Tibial nerve (tissue), 4 donors: ENCODE measurements around the gene RAB35. TPM values are rescaled to one million over a fixed set of nuclear protein-coding genes. Genes with fewer than 3 reads are reported as not detected.

Experiments used
- DNase-seq, 2 donors: peaks; one replicate each; pipeline ENCODE4 v3.0.0-alpha.2; 2019; ENCODE audit warnings: low spot score in 2 of 2
- H3K27ac ChIP-seq, 4 donors: fragments of 200-600 bp; sonication (generic) in 3 of 4; one replicate each; pipeline ENCODE4 v1.5.1; 2017 to 2019; ENCODE audit warnings: mild to moderate bottlenecking in 1 of 4
- H3K27me3 ChIP-seq, 2 donors: fragments of 200-600 bp; sonication (generic) in 1 of 2; one replicate each; pipeline versions ENCODE4 v1.5.1 to v1.6.0; 2017 to 2019
- H3K36me3 ChIP-seq, 3 donors: fragments of 200-600 bp; sonication (generic); one replicate each; pipeline ENCODE4 v1.5.1; 2018 to 2019
- H3K4me1 ChIP-seq, 4 donors: fragments of 200-600 bp; sonication (generic) in 3 of 4; one replicate each; pipeline ENCODE4 v1.5.1; 2017 to 2019
- H3K4me3 ChIP-seq, 4 donors: fragments of 200-600 bp; sonication (generic) in 3 of 4; one replicate each; pipeline ENCODE4 v1.5.1; 2017 to 2019; ENCODE audit warnings: mild to moderate bottlenecking in 1 of 4, moderate library complexity in 1 of 4
- H3K9me3 ChIP-seq, 4 donors: fragments of 200-600 bp; sonication (generic) in 3 of 4; one replicate each; pipeline ENCODE4 v1.5.1; 2017 to 2019
- EP300 ChIP-seq, 2 donors: sonication (generic); formaldehyde crosslinking; IDR thresholded peaks; one replicate each; pipeline ENCODE4 v1.6.1; 2017; ENCODE audit warnings: antibody characterized with exemption in 2 of 2, mild to moderate bottlenecking in 1 of 2
- POLR2A ChIP-seq, 2 donors: fragments of 450-650 bp; IDR thresholded peaks; one replicate each; pipeline ENCODE4 v1.6.1; 2017; ENCODE audit warnings: antibody characterized with exemption in 2 of 2, mild to moderate bottlenecking in 2 of 2, moderate library complexity in 2 of 2
- WGBS, 2 donors: methylation state at CpG; one replicate each; pipeline ENCODE4 v1.1.5; 2018; 5-methylcytosine and 5-hydroxymethylcytosine counted together
- total RNA-seq, 4 donors: library from RNA; depleted of rRNA; stranded (reverse); fragments of >200 nt; gene quantifications; one replicate each; pipeline ENCODE4 v1.1.0, GENCODE V29; 2016
- TF ChIP-seq, protein P1 (sequence below), 5 experiments: fragments of 200-600 bp in 3 of 5; fragments of 450-650 bp in 2 of 5; sonication (generic) in 3 of 5; IDR thresholded peaks; one replicate each; pipeline ENCODE4 v1.5.1; 2016 to 2019; ENCODE audit warnings: antibody characterized with exemption in 5 of 5, mild to moderate bottlenecking in 3 of 5, moderate library complexity in 2 of 5

Gene RAB35
- total RNA-seq, 4 donors from 2014 or later = 22.8 to 30.8 (median 26.2) TPM

DNA sequence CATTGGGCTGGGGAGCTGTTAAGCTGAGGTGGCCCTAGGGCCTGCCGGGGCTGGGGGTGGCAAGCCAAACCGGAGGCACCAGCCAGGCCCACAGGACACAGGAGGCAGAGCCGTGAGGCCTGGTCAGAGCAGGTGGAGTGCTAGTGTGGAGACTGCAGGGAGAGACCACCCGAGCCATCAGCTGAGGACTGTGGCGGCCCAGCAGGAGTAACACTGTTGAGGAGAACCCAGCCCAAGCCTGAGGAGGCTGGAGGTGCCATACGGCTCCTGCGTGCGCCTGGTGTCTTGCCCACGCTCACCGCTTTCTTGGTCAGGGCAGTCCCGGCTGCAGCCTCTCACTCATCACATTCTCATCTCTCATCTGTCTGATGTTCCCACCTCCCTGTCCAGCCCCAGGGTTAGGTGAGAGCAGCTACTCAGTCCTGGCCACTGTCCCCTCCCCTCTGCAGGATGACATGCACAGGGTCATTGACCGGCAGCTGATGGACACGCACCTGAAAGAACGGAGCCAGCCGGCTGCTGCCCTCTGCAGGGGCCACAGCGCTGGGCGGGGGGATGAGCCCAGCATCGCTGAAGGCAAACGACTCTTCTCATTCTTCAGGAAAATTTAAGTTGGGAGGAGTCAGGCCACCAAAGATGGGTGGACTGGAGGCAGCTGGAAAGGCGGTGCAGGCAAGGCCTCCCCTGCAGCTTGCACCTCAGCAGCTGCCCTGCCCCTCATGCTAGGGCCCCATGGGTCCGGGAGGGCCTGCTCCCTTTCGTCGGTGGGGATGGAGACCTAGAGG is 23.8 kb downstream of the RAB35 start:
- Histone ChIP-seq H3K9me3 (no peaks in the 10 kb centered on the region), H3K4me3 (no peak overlapping the region), H3K27ac (no peak overlapping the region), H3K27me3 (no peaks in the 10 kb centered on the region), H3K4me1 (peaks cover 0 to 11% (median under 1%) of the 10 kb centered on the region in 4 donors), H3K36me3 (peaks cover 2 to 52% (median 8%) of the 10 kb centered on the region in 3 donors)
- DNase-seq = no peak
- TF ChIP-seq POLR2A (IDR thresholded peaks at IDR 0.05) (no peak), EP300 (IDR thresholded peaks at IDR 0.05) (no peak)
- TF ChIP-seq, protein P1, sequence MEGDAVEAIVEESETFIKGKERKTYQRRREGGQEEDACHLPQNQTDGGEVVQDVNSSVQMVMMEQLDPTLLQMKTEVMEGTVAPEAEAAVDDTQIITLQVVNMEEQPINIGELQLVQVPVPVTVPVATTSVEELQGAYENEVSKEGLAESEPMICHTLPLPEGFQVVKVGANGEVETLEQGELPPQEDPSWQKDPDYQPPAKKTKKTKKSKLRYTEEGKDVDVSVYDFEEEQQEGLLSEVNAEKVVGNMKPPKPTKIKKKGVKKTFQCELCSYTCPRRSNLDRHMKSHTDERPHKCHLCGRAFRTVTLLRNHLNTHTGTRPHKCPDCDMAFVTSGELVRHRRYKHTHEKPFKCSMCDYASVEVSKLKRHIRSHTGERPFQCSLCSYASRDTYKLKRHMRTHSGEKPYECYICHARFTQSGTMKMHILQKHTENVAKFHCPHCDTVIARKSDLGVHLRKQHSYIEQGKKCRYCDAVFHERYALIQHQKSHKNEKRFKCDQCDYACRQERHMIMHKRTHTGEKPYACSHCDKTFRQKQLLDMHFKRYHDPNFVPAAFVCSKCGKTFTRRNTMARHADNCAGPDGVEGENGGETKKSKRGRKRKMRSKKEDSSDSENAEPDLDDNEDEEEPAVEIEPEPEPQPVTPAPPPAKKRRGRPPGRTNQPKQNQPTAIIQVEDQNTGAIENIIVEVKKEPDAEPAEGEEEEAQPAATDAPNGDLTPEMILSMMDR (IDR thresholded peaks at IDR 0.05) = no peak
- WGBS, 2 donors = 67 to 76% methylated on average over 19 to 22 of the region's 23 CpGs

DNA sequence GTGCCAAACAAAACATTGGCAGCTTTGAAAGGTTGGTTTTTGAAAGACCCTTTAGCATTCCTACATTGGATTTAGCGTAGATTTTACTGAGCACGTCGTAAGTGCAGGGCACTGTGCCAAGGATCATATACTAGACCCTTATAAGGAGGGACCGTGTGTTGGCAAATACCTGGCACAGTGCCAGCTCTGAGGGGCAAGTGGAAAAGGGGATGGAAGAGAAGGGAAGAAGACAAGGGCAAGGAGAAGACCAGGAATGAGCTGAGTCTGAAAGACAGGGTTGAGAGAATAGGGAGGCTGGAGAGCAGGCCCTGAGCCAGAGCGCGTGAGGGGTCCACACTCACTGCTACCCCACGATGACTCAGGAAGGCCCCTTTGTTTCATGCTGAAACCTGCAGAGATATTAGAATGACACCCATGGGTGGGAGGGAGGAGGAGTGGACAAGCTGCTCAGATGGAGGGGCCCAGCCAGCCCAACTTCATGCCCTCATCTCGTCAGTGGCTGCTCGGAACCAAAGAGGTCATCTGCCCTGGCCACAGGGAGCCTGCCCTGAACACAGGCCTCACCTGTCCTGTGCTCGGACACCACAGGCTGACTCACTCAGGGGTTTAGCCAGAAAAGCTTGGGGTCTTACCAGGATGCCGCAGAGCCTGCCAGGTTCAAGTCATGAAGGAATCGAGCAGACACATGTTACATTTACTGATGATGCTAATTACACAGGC is 25.0 kb downstream of the RAB35 start:
- Histone ChIP-seq H3K27me3 (no peaks in the 10 kb centered on the region), H3K9me3 (no peaks in the 10 kb centered on the region), H3K36me3 (peaks cover 0 to 40% (median 2%) of the 10 kb centered on the region in 3 donors), H3K4me3 (no peak overlapping the region), H3K27ac (no peak overlapping the region), H3K4me1 (peaks cover 0 to 21% (median 2%) of the 10 kb centered on the region in 4 donors)
- WGBS, 2 donors = 66 to 69% methylated on average over 11 to 12 of the region's 12 CpGs
- DNase-seq = no peak
- TF ChIP-seq EP300 (IDR thresholded peaks at IDR 0.05) (no peak), POLR2A (IDR thresholded peaks at IDR 0.05) (no peak)
- TF ChIP-seq, protein P1 (IDR thresholded peaks at IDR 0.05) = no peak

DNA sequence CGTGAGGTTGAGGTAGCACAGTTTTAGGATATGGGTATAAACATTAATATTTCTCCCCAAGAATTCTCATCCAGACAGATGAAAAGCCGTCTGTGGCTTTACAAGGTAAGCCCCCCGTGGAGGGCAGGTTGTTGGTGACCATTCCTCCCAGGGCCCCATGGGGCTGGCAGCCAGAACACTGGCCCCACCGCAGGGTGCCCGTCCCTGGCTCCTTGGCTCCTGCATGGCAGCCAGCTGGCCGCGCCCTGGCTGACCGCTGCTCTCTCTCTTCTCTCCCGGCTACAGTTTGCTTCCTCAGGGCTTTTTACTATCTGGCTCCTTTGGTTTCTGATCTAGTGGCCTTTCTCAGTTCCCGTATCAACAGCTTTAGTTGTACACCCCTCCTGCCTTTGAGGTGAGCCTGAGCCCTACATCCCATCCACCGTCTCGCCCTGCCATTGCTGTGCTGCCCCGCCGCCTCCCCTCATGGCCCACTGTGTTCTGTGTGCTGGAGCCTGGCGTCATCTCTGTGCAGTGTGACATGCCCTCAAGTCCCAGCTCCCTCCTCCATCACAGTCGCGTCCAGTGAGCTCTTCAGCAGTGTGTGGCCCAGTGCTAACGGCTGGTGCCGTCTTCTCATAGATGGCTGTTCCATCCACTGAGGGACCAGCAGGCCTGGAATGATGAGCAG is 25.8 kb downstream of the RAB35 start:
- Histone ChIP-seq H3K27me3 (no peaks in the 10 kb centered on the region), H3K4me3 (no peak overlapping the region), H3K27ac (no peak overlapping the region), H3K36me3 (peaks cover 0 to 32% (median 0%) of the 10 kb centered on the region in 3 donors), H3K9me3 (no peaks in the 10 kb centered on the region), H3K4me1 (peaks cover 0 to 24% (median 2%) of the 10 kb centered on the region in 4 donors)
- no peak for DNase-seq
- no peak for TF ChIP-seq EP300 (IDR thresholded peaks at IDR 0.05)
- TF ChIP-seq, protein P1 (IDR thresholded peaks at IDR 0.05) = no peak
- no peak for TF ChIP-seq POLR2A (IDR thresholded peaks at IDR 0.05)
- 77 to 84% methylated on average over 19 of the region's 19 CpGs for WGBS, 2 donors

DNA sequence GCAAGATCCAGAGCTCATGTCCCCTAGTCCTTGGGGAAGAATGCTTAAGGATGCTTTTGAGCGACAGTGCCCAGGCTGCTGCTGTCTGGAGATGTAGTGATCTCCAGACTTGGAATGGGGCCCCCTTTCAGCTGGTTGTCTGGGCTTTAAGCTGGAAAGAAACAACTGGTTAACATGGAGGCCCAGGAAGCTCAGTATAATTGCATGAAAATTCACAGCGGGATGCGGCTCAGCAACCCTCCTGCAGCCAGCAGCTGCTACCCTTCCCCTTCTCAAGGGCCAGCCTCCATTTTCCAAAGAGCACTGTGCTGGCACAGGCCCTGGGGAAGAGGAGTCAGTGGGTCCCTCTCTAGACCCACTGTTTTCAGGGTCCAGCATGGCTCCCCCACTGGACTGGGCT is 26.3 kb downstream of the RAB35 start:
- no peaks in the 10 kb centered on the region for H3K27me3 ChIP-seq
- peaks cover 0 to 24% (median 2%) of the 10 kb centered on the region in 4 donors for H3K4me1 ChIP-seq
- peaks cover 0 to 27% (median 0%) of the 10 kb centered on the region in 3 donors for H3K36me3 ChIP-seq
- no peaks in the 10 kb centered on the region for H3K9me3 ChIP-seq
- H3K27ac ChIP-seq = no peak overlapping the region
- WGBS, 2 donors = 76 to 83% methylated on average over 3 of the region's 3 CpGs
- TF ChIP-seq POLR2A (IDR thresholded peaks at IDR 0.05) = no peak
- no peak for TF ChIP-seq EP300 (IDR thresholded peaks at IDR 0.05)
- TF ChIP-seq, protein P1 (IDR thresholded peaks at IDR 0.05) = no peak
- DNase-seq = no peak
- H3K4me3 ChIP-seq = no peak overlapping the region
